GM03348 (cell line): ENCODE measurements around the gene CIC.

Experiments used
- DNase-seq: peaks from one replicate; pipeline ENCODE4 v3.0.0; 2012; ENCODE audit warnings: low spot score

Gene CIC

DNA sequence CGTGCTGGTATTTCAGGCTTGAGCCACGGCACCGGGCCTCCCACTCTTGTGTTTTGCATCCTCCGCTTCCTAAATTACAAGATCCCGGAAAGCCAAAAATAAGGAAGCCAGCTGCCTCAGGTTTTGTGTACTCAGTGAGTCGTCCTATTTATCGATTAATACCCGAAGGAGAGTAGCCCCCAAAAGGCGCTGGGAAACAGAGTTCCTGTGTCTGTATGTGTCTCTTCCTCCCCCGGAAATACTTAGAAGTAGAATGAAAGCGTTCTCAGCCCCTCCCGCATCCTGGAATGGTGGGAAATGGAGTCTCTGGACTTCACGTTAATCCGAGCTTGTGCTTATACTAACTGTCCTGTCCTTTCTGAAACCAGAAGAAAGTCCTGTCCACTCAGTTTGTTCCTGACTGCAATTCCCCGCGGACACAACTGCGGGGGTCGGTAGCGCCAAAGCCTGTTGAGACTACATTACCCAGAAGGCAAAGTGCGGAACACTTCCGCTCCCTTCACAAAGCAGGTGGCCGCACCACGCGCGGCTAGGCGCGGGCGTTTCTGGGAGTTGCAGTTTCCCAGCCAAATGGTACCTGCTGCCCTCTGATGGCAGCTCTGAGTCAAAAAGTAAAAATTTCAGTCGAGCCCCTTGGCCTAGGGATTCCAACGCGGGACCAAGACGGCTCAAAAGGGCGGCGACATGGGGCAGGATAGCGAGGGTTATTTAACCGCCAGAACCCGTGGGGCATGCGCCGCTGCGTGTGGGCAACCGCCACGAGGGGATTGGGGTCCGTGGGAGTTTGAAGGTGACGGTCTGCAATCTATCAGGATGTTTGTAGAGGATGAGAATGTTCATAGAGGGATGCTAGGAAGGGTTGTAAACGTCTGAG lies 24.5 kb upstream of the CIC start:
- DNase-seq = peak; percentile 83

DNA sequence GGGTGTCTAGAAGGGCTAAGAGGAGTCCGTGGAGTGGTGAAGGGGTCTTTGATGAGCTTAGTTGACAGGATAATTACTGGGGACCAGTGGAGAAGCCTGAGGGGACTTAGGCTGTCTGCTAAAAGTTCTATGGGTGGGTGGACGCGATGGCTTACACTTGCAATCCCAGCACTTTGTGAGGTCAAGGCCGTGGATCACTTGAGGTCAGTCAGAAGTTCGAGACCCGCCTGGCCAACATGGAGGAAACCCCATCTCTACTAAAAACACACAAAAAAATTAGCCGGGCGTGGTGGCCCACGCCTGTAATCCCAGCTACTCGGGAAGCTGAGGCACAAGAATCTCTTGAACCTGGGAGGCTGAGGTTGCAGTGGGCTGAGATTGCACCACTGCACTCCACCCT lies 23.8 kb upstream of the CIC start:
- DNase-seq = no peak

- peak; percentile 85 for DNase-seq
Measured at GRCh38 chr19:42246143-42246921, 22.7 kb upstream of the CIC start.

DNA sequence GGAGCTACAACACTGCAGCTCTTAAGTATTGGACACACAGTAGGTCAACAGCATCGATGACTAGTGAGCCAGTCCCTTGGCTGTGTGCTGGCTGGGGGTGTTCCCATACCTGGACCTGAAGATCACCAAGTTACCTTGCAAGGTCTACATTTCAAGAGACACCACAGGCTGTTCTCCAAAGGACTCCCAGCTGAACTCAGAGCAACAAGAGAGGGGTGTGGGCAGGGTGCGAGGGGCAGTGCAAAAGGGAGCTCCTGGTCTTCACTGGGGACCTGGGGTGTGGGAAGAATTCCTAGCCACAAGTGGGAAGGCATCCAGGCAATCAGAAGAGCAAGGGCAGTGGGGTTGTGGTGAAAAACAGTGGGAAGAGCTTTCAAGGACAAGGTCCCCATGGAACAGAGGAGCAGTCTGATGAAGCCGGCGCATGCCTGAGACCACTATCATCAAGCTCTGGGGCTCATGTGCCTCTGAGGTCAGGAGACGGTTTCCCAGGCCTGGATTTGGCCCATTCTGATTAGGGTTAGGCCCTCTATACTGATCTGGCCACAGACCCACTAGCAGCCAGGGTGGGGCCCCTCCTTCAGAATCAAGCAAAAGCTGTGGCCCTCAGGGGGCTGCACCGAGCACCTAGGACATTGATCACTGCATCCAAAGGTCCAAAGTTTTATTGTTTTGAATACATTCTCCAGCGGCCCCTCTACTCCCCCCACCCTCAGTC lies 22.0 kb upstream of the CIC start:
- DNase-seq = no peak

GRCh38 chr19:42247640-42248199 lies 21.3 kb upstream of the CIC start:
- DNase-seq = no peak

DNA sequence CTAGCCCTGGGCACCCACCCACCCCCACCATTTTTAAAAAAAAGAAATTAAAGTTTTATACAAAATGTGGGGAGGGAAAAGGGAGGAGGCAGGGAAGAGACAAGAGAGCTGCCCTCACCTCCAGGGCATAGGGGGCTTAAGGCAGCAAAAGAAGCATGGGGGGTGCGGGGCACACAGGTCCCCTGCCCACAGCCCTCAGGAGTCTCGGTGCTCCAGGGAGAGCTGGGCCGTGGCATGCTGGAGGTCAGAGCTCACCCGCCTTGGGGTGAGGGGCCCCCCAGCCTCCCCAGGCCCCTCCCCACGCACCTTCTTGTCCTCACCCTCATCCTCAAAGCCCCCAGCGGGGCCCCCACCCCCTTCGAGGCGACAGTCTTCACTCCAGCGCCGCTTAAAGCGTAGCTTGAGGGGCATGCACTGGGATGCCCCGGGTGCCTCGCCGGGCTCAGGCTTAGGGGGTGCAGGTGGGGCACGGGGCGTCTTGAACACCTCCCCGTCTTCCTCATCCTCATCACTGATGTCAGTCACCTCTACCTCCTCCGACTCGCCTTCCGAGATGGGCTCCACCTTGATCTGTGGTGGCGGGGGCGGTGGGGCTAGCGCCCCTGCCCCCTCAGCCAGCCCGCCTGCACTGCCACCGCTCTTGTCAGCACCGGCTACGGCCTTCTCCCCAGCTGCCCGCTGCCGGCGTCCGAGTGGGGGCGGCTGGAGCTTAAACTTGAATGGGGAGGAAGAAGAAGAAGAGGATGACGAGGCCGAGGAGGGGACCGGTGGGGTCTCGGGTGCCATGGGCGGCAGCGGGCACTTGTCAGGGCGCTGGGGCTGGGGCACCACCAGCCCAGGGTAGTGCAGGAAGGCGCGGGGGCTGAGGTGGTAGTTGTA lies 20.5 kb upstream of the CIC start:
- DNase-seq = no peak

- no peak for DNase-seq
Measured at GRCh38 chr19:42249149-42249750, 19.8 kb upstream of the CIC start.

DNA sequence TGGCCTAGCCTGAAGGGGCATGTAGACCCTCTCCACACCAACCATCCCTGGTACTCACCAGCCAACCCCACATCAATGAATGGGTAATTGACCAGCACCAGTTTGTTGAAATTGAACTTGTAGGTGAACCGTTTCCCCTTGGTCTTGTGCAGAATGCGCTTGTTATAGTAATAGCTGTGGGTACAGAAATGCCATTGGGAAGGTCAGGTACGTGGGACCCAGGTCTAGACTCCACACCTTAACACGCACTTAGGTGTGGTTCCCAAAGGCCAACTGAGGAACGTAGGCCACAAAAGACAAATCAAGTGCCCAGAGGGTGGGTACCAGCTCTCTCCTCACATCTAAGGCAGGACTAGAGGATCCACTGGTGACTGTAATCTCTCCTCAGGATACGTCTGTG lies 19.3 kb upstream of the CIC start:
- DNase-seq = no peak

DNA sequence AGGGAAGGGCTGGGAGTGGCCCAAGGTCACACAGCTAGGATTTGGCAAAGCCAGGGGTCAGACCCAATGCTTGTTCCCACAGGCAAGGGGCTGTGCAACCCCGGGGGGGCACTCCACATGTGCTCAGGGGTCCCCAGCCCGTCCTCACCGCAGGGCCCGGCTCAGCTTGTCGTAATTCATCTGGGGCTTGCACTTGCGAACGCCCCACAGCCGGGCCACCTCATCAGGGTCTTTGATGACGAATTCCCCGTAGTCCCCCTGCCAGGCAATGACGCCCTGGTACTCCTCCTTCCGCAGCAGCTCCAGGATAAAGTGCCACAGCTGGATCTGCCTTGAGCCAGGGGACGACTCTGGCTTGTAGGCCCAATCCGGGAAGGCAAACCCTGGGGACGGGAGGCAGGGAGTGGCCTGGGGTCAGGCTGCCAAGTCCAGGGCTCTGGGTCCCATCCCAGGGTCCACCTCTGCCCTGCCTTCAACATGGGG lies 18.8 kb upstream of the CIC start:
- no peak for DNase-seq

- peak; percentile 63 for DNase-seq
Measured at GRCh38 chr19:42250666-42251531, 18.2 kb upstream of the CIC start.

- no peak for DNase-seq
Measured at GRCh38 chr19:42251572-42252358, 17.3 kb upstream of the CIC start.

DNA sequence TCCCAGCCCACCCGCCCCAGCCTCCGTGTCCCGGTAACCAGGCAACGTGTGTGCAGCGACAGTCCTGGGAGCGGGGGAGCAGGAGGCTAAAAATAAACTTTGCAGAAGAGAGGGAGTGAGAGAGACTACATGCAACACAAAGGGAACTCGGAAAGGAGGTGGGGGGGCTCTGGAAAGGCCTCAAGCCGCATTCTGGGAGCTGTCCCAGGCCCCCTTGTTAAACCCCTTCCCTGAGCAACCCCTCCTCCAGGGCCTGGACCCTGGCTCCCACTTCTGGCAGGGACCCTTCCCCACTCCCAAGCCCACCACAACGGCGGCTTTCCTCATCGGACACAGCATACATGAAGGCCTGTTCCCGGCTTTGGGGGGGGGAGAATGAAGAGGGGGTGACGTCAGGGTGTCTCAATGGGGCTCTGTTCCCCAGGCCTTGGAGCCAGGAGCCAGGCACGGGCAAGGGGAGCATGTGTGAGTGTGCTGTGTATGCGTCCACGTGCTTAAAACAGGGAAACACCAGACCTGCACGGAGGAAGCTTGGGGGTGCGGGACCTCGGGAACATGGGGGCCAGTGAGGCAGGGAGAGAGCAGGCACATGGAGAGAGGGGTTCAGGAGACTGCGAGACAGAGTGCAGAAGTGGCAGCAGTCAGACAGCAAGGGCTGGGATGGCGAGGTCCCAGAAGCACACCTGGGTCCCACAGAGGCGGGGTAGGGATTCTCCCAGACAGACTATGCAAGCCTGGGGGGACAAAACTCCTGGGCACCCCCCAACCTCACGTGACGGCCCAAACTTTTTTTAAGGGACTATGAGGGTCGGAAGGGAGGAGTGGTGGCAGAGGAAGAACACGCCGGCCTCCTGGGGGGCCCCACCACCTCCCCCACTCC lies 16.4 kb upstream of the CIC start:
- peak; percentile 48 for DNase-seq

DNA sequence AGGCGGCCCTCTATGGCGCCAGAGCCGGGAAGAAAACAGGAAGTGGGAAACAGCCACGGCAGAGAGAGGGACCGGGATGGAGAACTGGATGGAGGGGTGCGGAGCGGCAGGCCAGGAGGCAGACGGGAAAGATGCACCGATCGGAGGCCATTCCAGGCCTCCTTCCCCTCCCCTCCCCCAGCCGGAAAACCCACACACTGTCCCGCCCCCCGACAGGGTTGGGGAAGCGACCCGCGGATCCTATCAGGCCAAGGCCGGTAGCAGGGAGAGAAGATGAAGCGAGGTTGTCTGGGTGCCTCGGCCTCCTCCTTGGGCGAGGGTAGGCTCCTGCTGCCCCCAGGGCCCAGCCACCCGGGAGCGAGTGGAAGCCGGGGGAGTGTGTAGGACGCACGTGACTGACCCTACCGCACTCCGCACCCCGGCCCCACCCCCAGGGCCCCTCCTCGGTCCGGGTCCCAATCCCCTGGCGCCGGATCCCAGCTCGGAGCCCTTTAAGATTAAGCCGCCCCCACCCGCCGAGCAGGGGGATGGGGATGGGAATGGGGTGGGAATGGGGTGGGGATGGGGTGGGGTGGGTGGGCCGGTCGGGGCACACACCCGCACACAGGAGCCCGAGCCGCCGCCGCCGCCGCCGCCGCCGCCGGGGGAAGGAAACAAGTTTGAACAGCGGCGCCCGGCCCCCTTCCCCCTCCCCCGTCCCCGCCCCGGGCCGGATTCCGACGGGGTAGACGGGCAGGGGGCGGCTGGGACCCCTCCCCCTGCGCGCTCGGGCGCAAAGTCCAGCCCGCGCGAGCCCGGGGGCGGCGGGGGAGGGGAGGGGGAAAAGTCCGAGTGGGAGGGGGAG lies 15.6 kb upstream of the CIC start:
- peak; percentile 66 for DNase-seq

DNA sequence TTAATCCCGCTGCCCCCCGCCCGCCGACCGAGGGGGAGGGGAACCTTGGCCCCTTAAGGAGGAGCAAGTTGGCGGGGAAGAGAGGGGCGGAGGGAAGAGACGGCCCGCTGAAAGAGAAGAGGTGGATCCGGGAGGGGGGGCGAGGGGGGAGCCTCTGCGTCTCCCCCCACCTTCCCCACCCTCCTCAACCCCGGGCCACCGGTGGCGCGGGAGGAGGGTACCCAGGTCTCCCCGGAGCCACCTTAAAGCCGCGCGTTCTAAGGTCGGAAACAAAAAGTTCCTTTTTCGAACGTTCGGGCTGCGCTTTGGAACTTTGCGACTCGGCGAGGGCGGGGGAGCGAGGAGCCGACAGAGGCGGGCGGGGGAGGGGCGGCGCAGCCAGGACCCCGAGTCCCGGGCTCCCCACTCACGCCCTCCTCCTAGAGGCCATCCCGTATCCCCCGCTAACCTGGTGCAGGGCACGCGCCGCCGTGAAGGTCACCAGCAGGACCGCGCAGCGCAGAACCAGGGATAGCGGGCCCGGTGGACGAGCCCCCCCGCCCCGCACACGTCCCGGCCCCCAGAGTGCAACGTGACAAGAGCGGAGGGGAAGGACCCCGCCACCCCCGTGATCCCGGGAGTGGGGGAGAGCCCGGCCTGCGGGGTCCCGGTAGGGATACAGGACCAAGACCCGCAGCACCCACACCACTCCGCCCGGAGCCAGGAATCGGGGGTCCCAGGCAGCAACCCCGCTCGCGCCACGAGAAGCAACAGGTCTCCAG lies 14.8 kb upstream of the CIC start:
- DNase-seq = peak; percentile 63

DNA sequence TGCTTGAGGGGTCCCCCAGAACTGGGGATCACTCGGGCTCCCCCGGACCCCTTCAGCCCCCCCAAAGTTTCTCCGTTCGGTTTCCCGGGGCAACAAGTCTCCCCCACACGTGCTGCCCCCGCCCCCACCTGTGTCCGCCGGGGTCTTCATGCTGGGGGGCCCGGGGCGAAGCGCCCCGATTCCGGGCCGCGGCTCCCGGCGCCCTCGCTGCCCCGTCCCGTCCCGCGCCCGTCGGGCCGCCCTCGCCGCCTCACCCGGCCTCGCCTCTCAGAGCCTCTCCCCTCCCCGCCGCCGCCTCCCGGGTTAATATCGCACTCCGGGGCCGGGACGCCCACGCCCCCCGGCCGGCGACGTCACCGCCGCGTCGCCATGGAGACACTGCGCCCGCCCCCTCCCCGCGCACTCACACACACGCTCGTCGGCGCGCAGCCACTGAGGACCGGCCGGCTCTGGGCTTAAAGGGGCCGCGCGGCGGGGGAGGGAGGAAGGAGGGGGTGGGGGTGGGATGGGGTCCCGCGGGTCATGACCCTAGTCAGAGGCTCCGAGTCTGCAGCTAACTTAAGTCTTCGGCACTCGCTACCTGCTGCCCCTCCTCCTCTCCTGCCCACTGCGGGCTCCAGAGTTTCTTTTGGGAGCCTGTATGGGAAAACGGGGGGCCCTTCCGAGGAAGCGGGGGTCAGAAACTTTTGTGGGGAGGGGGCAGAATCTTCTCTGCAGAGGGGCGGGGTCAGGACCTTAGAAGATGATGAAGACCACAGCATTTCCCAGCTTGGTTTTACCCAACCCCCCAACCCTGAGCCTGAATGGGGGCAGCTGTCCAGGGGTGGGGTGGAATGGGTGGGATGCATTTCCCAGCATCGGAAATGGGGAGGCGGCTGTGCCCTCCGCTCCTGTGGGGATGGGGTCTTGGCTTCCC lies 13.9 kb upstream of the CIC start, which contains the start of gene ERF:
Gene ERF (minus strand): TSS at position 279 of the 916 bp plus-strand sequence. CDS start 129 bp downstream, at position 150.
- DNase-seq = peak; percentile 95
